ENCODE measurements around the gene MAP1S. TPM values are rescaled to one million over a fixed set of nuclear protein-coding genes. Genes with fewer than 3 reads are reported as not detected.

The MAP1S gene
- total and polyA plus RNA-seq, 2 of the 4 experiments (the other 2 are of a cell fraction) = 6.1 to 48.6 TPM

GRCh38 chr19:17682273-17682672, 37.0 kb upstream of the MAP1S start:
- TF ChIP-seq CHD1 (IDR thresholded peaks at IDR 0.05; ENCODE audit: low read depth, low read length) (no peak), POLR2A (IDR thresholded peaks at IDR 0.05; ENCODE audit: low read depth, low read length) (no peak), RFX5 (IDR thresholded peaks at IDR 0.05; ENCODE audit: low read depth, low read length) (no peak), MXI1 (IDR thresholded peaks at IDR 0.05; ENCODE audit: borderline replicate concordance, low read depth, low read length) (no peak), BHLHE40 (IDR thresholded peaks at IDR 0.05; ENCODE audit: low read depth, low read length) (no peak), ELK1 (IDR thresholded peaks at IDR 0.05; ENCODE audit: borderline replicate concordance, low read depth, low read length) (no peak), RAD21 (IDR thresholded peaks at IDR 0.05; ENCODE audit: low read length) (no peak), CEBPB (IDR thresholded peaks at IDR 0.05; ENCODE audit: low read depth, low read length) (no peak), MAZ (IDR thresholded peaks at IDR 0.05; ENCODE audit: borderline replicate concordance, low read depth, low read length) (no peak), FOS (IDR thresholded peaks at IDR 0.05; ENCODE audit: low read depth, low read length) (no peak), NFE2L2 (IDR thresholded peaks at IDR 0.05; ENCODE audit: low read depth, low read length) (no peak)
- TF ChIP-seq, protein P1, sequence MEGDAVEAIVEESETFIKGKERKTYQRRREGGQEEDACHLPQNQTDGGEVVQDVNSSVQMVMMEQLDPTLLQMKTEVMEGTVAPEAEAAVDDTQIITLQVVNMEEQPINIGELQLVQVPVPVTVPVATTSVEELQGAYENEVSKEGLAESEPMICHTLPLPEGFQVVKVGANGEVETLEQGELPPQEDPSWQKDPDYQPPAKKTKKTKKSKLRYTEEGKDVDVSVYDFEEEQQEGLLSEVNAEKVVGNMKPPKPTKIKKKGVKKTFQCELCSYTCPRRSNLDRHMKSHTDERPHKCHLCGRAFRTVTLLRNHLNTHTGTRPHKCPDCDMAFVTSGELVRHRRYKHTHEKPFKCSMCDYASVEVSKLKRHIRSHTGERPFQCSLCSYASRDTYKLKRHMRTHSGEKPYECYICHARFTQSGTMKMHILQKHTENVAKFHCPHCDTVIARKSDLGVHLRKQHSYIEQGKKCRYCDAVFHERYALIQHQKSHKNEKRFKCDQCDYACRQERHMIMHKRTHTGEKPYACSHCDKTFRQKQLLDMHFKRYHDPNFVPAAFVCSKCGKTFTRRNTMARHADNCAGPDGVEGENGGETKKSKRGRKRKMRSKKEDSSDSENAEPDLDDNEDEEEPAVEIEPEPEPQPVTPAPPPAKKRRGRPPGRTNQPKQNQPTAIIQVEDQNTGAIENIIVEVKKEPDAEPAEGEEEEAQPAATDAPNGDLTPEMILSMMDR (conservative IDR thresholded peaks at IDR 0.05; ENCODE audit: low read depth, low read length) = no peak
- TF ChIP-seq, protein P2, sequence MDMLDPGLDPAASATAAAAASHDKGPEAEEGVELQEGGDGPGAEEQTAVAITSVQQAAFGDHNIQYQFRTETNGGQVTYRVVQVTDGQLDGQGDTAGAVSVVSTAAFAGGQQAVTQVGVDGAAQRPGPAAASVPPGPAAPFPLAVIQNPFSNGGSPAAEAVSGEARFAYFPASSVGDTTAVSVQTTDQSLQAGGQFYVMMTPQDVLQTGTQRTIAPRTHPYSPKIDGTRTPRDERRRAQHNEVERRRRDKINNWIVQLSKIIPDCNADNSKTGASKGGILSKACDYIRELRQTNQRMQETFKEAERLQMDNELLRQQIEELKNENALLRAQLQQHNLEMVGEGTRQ (IDR thresholded peaks at IDR 0.05; ENCODE audit: low read depth, low read length) = no peak
- DNase-seq (no peak), ATAC-seq (ENCODE audit: low read depth) (no peak)
- Histone ChIP-seq H2BK5ac (ENCODE audit: low read depth, low read length, poor library complexity, severe bottlenecking) (no peak overlapping the region), H3K4me2 (ENCODE audit: low read depth, low read length) (no peak overlapping the region), H2AK9ac (replicated peaks; ENCODE audit: low read depth, low read length, poor library complexity) (no peak overlapping the region), H3K23ac (ENCODE audit: low read depth, low read length) (no peak overlapping the region), H2BK15ac (ENCODE audit: low read depth, low read length) (no peak overlapping the region), H2AFZ (replicated peaks; ENCODE audit: low read length, poor library complexity) (no peak overlapping the region), H3K18ac (ENCODE audit: low read depth, low read length) (no peak overlapping the region), H3K9me1 (ENCODE audit: insufficient read depth, low read length) (peaks cover 10% of the 10 kb centered on the region), H3K4me3 (ENCODE audit: insufficient read depth, low read depth, low read length) (no peak overlapping the region), H2BK120ac (ENCODE audit: low read depth, low read length) (no peak overlapping the region), H4K20me1 (ENCODE audit: insufficient read depth, low read length) (peaks cover 4% of the 10 kb centered on the region), H2BK20ac (ENCODE audit: low read depth, low read length) (no peak overlapping the region), H3K4ac (ENCODE audit: low read depth, low read length) (no peak overlapping the region), H3K36me3 (ENCODE audit: control insufficient read depth, insufficient read depth, low read length) (no peaks in the 10 kb centered on the region), H3K9ac (ENCODE audit: low read depth, low read length) (no peak overlapping the region), H3K56ac (ENCODE audit: extremely low read depth, insufficient read depth, low read length) (no peak overlapping the region; the same call in 1 of the 2 replicates), H4K8ac (ENCODE audit: low read depth in 2 of 2, low read length in 2 of 2) (no peak overlapping the region), H3K9me3 (ENCODE audit: control insufficient read depth, insufficient read depth, low read length) (no peaks in the 10 kb centered on the region), H4K91ac (ENCODE audit: insufficient read depth, low read depth, low read length) (no peak overlapping the region), H2AK5ac (ENCODE audit: low read depth, low read length) (no peak overlapping the region), H3K4me1 (ENCODE audit: control insufficient read depth, insufficient read depth, low read length) (peaks cover 6% of the 10 kb centered on the region), H3K14ac (replicated peaks; ENCODE audit: low read depth, low read length) (no peak overlapping the region), H3K79me1 (ENCODE audit: low read depth in 1 of 2, low read length in 2 of 2) (no peaks in the 10 kb centered on the region), H3K27ac (ENCODE audit: insufficient read depth, low read length) (no peak overlapping the region), H4K5ac (ENCODE audit: low read depth, low read length) (no peak overlapping the region), H3K27me3 (ENCODE audit: control insufficient read depth, insufficient read depth, low read length) (peaks cover 11% of the 10 kb centered on the region; the same call in 1 of the 2 replicates)
- 43% methylated on average over 3 of the region's 5 CpGs; no CpG with 5 or more reads in 1 of the 2 experiments for WGBS, 2 experiments (ENCODE audit: extremely low coverage in 2 of 2, insufficient read length in 1 of 2)
- BruUV-seq (replicated peaks) = no TSS peak
- in situ Hi-C loops (cut with MboI; ENCODE audit: low sequenced_read_pairs) (no loop called here), dilution Hi-C loops (cut with HindIII; ENCODE audit: low sequenced_read_pairs, unreplicated experiment) (no loop called here), intact Hi-C loops (cut with micrococcal nuclease) (no loop called here)
- POLR2A ChIA-PET (ENCODE audit: unreplicated experiment) = no interaction called here
- CTCF ChIA-PET = no interaction called here
